ENCODE measurements around the gene ADGB.
"Not testable (repeated sequence)": the region's sequence is repeated elsewhere in the genome, so short reads cannot be mapped to it uniquely, and the experiment has no call there.

The ADGB gene

GRCh38 chr6:146719387-146719786, 120.6 kb downstream of the ADGB start:
- DNase-seq (ENCODE audit: extremely low spot score, insufficient read length, low read depth) (no peak), FAIRE-seq (no peak)

GRCh38 chr6:146739696-146740095, 140.9 kb downstream of the ADGB start:
- DNase-seq (ENCODE audit: extremely low spot score, insufficient read length, low read depth) (no peak), FAIRE-seq (no peak)

- DNase-seq (ENCODE audit: extremely low spot score, insufficient read length, low read depth): no peak
- FAIRE-seq: no peak
Observed at GRCh38 chr6:146741609-146742008, 142.8 kb downstream of the ADGB start.

GRCh38 chr6:146753306-146753705, 154.5 kb downstream of the ADGB start:
- FAIRE-seq (no peak), DNase-seq (ENCODE audit: extremely low spot score, insufficient read length, low read depth) (no peak)

- DNase-seq (ENCODE audit: extremely low spot score, insufficient read length, low read depth) (no peak), FAIRE-seq (no peak)
Observed at GRCh38 chr6:146767632-146768031, 168.9 kb downstream of the ADGB start.

GRCh38 chr6:146768722-146769121, 169.9 kb downstream of the ADGB start:
- no peak for FAIRE-seq
- DNase-seq (ENCODE audit: extremely low spot score, insufficient read length, low read depth): no peak

- FAIRE-seq (no peak), DNase-seq (ENCODE audit: extremely low spot score, insufficient read length, low read depth) (no peak)
Observed at GRCh38 chr6:146770275-146770964, 171.6 kb downstream of the ADGB start.

- FAIRE-seq: no peak
Observed at GRCh38 chr6:146770965-146771735, 172.4 kb downstream of the ADGB start.

GRCh38 chr6:146775220-146775619, 176.4 kb downstream of the ADGB start:
- FAIRE-seq (no peak), DNase-seq (ENCODE audit: extremely low spot score, insufficient read length, low read depth) (no peak)

More at GRCh38 chr6:146770965-146771735, 172.4 kb downstream of the ADGB start:
- no peak for DNase-seq (ENCODE audit: extremely low spot score, insufficient read length, low read depth)

- FAIRE-seq (no peak), DNase-seq (ENCODE audit: extremely low spot score, insufficient read length, low read depth) (no peak)
Observed at GRCh38 chr6:146781836-146782235, 183.1 kb downstream of the ADGB start.

- DNase-seq (ENCODE audit: extremely low spot score, insufficient read length, low read depth) (no peak), FAIRE-seq (peak; percentile 89)
Observed at GRCh38 chr6:146785001-146785585, 186.3 kb downstream of the ADGB start.

GRCh38 chr6:146787876-146788508, 189.2 kb downstream of the ADGB start:
- no peak for FAIRE-seq
- no peak for DNase-seq (ENCODE audit: extremely low spot score, insufficient read length, low read depth)

GRCh38 chr6:146790561-146791091, 191.9 kb downstream of the ADGB start:
- FAIRE-seq (no peak), DNase-seq (ENCODE audit: extremely low spot score, insufficient read length, low read depth) (no peak)

GRCh38 chr6:146791930-146792329, 193.2 kb downstream of the ADGB start:
- FAIRE-seq (no peak), DNase-seq (ENCODE audit: extremely low spot score, insufficient read length, low read depth) (no peak)

- not testable (repeated sequence) for FAIRE-seq; DNase-seq (ENCODE audit: extremely low spot score, insufficient read length, low read depth)
Observed at GRCh38 chr6:146793218-146793617, 194.4 kb downstream of the ADGB start.

GRCh38 chr6:146795479-146796133, 196.8 kb downstream of the ADGB start:
- DNase-seq (ENCODE audit: extremely low spot score, insufficient read length, low read depth) (no peak), FAIRE-seq (no peak)

- FAIRE-seq; DNase-seq (ENCODE audit: extremely low spot score, insufficient read length, low read depth): not testable (repeated sequence)
Observed at GRCh38 chr6:146803167-146803566, 204.4 kb downstream of the ADGB start.

- FAIRE-seq: no peak
- no peak for DNase-seq (ENCODE audit: extremely low spot score, insufficient read length, low read depth)
Observed at GRCh38 chr6:146803601-146804000, 204.8 kb downstream of the ADGB start.

GRCh38 chr6:146805546-146806325, 207.0 kb downstream of the ADGB start:
- DNase-seq (ENCODE audit: extremely low spot score, insufficient read length, low read depth) (no peak), FAIRE-seq (no peak)

All from GM18507 (cell line).